GM12892 (cell line): ENCODE results near the gene ANO1.

Experiments used
- POLR2A ChIP-seq: IDR thresholded peaks from 2 replicates; pipeline ENCODE4 v1.6.1; 2011; ENCODE audit warnings: low read depth, low read length, control low read depth
- POLR2AphosphoS5 ChIP-seq: IDR thresholded peaks from 2 replicates; pipeline ENCODE4 v1.6.1; 2011; ENCODE audit warnings: low read depth, low read length, control low read depth

- TF ChIP-seq POLR2A = no peak
- TF ChIP-seq POLR2AphosphoS5 = no peak
These were observed 132.4 kb downstream of the ANO1 start for GRCh38 chr11:70210530-70210929.
